Keratinocyte (primary cell): Measurements from ENCODE around the gene FKBP1A. TPM values are rescaled to one million over a fixed set of nuclear protein-coding genes. Genes with fewer than 3 reads are reported as not detected.

Experiments used
- DNase-seq: peaks from one replicate; pipeline ENCODE4 v3.0.0-alpha.2; 2011; ENCODE audit warnings: low read depth, missing footprints, low spot score
- FAIRE-seq: peaks from 2 replicates; lab custom pipeline; 2011; peaks lifted over from hg19 to GRCh38; lab: Jason Lieb, UNC
- H2AFZ ChIP-seq: 2 replicates; pipeline ENCODE4 v1.6.0; 2012; ENCODE audit warnings: low read length, control low read depth, inconsistent platforms; ENCODE audit not compliant: control insufficient read depth
- H3K27ac ChIP-seq: 2 replicates; pipeline ENCODE4 v1.5.1; 2011; ENCODE audit warnings: low read length; ENCODE audit not compliant: control insufficient read depth, insufficient read depth
- H3K27me3 ChIP-seq: 3 replicates; pipeline ENCODE4 v1.6.0; 2011; ENCODE audit warnings: low read length; ENCODE audit not compliant: control insufficient read depth, insufficient read depth; ENCODE audit errors: extremely low read depth
- H3K36me3 ChIP-seq, 2 experiments: 2 replicates in 1 of 2; 3 replicates in 1 of 2; pipeline ENCODE4 v1.5.1; 2011; ENCODE audit warnings: low read length in 2 of 2, mild to moderate bottlenecking in 1 of 2; ENCODE audit not compliant: control insufficient read depth in 2 of 2, insufficient read depth in 2 of 2; ENCODE audit errors: extremely low read depth in 1 of 2
- H3K4me1 ChIP-seq: 3 replicates; pipeline ENCODE4 v1.5.1; 2011; ENCODE audit warnings: low read length; ENCODE audit not compliant: control insufficient read depth, insufficient read depth; ENCODE audit errors: extremely low read depth
- H3K4me2 ChIP-seq: 3 replicates; pipeline ENCODE4 v1.6.0; 2011; ENCODE audit warnings: low read depth, low read length; ENCODE audit not compliant: control insufficient read depth, insufficient read depth; ENCODE audit errors: extremely low read depth
- H3K4me3 ChIP-seq, 3 experiments: fragments of 200-600 bp in 1 of 3; sonication (generic) in 1 of 3; 2 replicates in 2 of 3; 3 replicates in 1 of 3; pipeline ENCODE4 v1.5.1; 2011 to 2016; ENCODE audit warnings: low read length in 3 of 3, mild to moderate bottlenecking in 3 of 3, control low read depth in 2 of 3, inconsistent platforms in 1 of 3, low read depth in 1 of 3, mixed read lengths in 1 of 3, mixed run types in 1 of 3, moderate library complexity in 1 of 3; ENCODE audit not compliant: control insufficient read depth in 2 of 3, insufficient read depth in 2 of 3; ENCODE audit errors: extremely low read depth in 1 of 3
- H3K79me2 ChIP-seq: 2 replicates; pipeline ENCODE4 v1.6.0; 2012; ENCODE audit warnings: low read length; ENCODE audit not compliant: control insufficient read depth, insufficient read depth
- H3K9ac ChIP-seq: 3 replicates; pipeline ENCODE4 v1.6.0; 2011; ENCODE audit warnings: low read length; ENCODE audit not compliant: control insufficient read depth, insufficient read depth; ENCODE audit errors: extremely low read depth
- H3K9me1 ChIP-seq: 3 replicates; pipeline ENCODE4 v1.6.0; 2011; ENCODE audit warnings: low read length; ENCODE audit not compliant: control insufficient read depth, insufficient read depth; ENCODE audit errors: extremely low read depth
- H3K9me3 ChIP-seq: 2 replicates; pipeline ENCODE4 v1.5.1; 2012; ENCODE audit warnings: low read depth, low read length; ENCODE audit not compliant: control insufficient read depth
- H4K20me1 ChIP-seq: 3 replicates; pipeline ENCODE4 v1.6.0; 2011; ENCODE audit warnings: low read length; ENCODE audit not compliant: control insufficient read depth, insufficient read depth; ENCODE audit errors: extremely low read depth
- CTCF ChIP-seq, 3 experiments: IDR thresholded peaks in 1 of 3; conservative IDR thresholded peaks in 1 of 3; optimal IDR thresholded peaks in 1 of 3; 2 replicates in 2 of 3; 3 replicates in 1 of 3; pipeline versions ENCODE3 to v1.5.1; 2011; ENCODE audit warnings: low read length in 3 of 3, mild to moderate bottlenecking in 3 of 3, moderate library complexity in 2 of 3, control low read depth in 1 of 3, inconsistent platforms in 1 of 3; ENCODE audit not compliant: insufficient read depth in 2 of 3; ENCODE audit errors: extremely low read depth in 1 of 3
- EZH2 ChIP-seq: IDR thresholded peaks from one replicate; pipeline ENCODE4 v1.6.1; 2012; ENCODE audit warnings: inconsistent platforms, mild to moderate bottlenecking, low read length, moderate library complexity
- dilution Hi-C: fragments of 300-500 bp; cut with MboI; formaldehyde crosslinking; loops from one replicate; pipeline ENCODE4 v1.7.0; 2020; ENCODE audit warnings: low sequenced_read_pairs; ENCODE audit not compliant: extremely low pct_ligation_motif_present
- polyA plus RNA-seq, 5 experiments: library from polyadenylated mRNA; depleted of rRNA in 3 of 5; stranded (reverse) in 3 of 5; stranded (forward) in 1 of 5; unstranded in 1 of 5; fragments of >200 nt; gene quantifications; 1 replicate in 1 of 5; 2 replicates in 3 of 5; 3 replicates in 1 of 5; pipeline versions ENCODE4 v1.2.1 to v1.2.3, GENCODE V29; 2011 to 2012; ENCODE audit warnings: missing spikeins in 2 of 5, low read depth in 1 of 5, low replicate concordance in 1 of 5

The FKBP1A gene
- polyA plus RNA-seq, 1 donor (not counting 4 experiments of a cell fraction or from before 2014, with no cell fraction given): 1,010 TPM

GRCh38 chr20:1405801-1406200 lies 12.9 kb upstream of the FKBP1A start:
- Histone ChIP-seq H3K4me2 (no peak overlapping the region), H3K27me3 (no peaks in the 10 kb centered on the region), H3K4me1 (peaks cover 18% of the 10 kb centered on the region), H3K27ac (no peak overlapping the region), H3K9me3 (peaks cover 4% of the 10 kb centered on the region), H4K20me1 (no peaks in the 10 kb centered on the region), H3K9me1 (no peaks in the 10 kb centered on the region), H3K79me2 (no peaks in the 10 kb centered on the region), H2AFZ (no peak overlapping the region), H3K9ac (no peak overlapping the region), H3K36me3 (no peaks in the 10 kb centered on the region), H3K4me3 (no peak overlapping the region)
- no peak for FAIRE-seq
- TF ChIP-seq EZH2 (no peak), CTCF (optimal IDR thresholded peaks at IDR 0.05 in 1 of 3, IDR thresholded peaks at IDR 0.05 in 1 of 3, conservative IDR thresholded peaks at IDR 0.05 in 1 of 3; ENCODE audit: extremely low read depth in 1 of 3, insufficient read depth in 2 of 3, low read length in 3 of 3) (no peak)
- no peak for DNase-seq
- dilution Hi-C loops: no loop called here

DNA sequence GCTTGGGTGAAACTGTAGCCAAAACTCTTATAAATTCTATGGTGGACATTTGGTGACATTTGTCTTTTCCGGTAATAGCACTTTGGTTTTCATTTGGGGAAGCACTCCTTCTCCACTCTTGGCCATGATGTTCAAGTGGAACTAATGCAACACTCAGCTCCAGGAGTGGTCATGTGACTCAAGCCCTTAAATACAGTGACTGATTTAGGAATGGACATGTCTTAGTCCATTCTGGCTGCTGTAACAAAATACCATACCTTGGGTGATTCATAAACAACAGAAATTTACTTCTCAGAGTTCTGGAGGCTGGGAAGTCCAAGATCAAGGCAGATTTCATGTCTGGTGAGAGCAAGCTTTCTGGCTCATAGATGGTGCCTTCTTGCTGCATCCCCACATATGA lies 10.8 kb upstream of the FKBP1A start:
- Histone ChIP-seq H3K9ac (no peak overlapping the region), H3K4me1 (peaks cover 34% of the 10 kb centered on the region), H4K20me1 (no peaks in the 10 kb centered on the region), H3K4me3 (no peak overlapping the region), H3K4me2 (no peak overlapping the region), H3K79me2 (no peaks in the 10 kb centered on the region), H2AFZ (no peak overlapping the region), H3K36me3 (no peaks in the 10 kb centered on the region), H3K9me1 (no peaks in the 10 kb centered on the region), H3K27me3 (no peaks in the 10 kb centered on the region), H3K27ac (no peak overlapping the region), H3K9me3 (peaks cover 4% of the 10 kb centered on the region)
- dilution Hi-C loops: no loop called here
- no peak for DNase-seq
- no peak for FAIRE-seq
- TF ChIP-seq CTCF (optimal IDR thresholded peaks at IDR 0.05 in 1 of 3, IDR thresholded peaks at IDR 0.05 in 1 of 3, conservative IDR thresholded peaks at IDR 0.05 in 1 of 3; ENCODE audit: extremely low read depth in 1 of 3, insufficient read depth in 2 of 3, low read length in 3 of 3) (no peak), EZH2 (no peak)
